GM12878 (cell line): ENCODE data around the gene PATL2. TPM values are rescaled to one million over a fixed set of nuclear protein-coding genes. Genes with fewer than 3 reads are reported as not detected.

Source experiments
- ATF3 ChIP-seq: IDR thresholded peaks from 2 replicates; pipeline ENCODE4 v1.6.1; 2011; ENCODE audit warnings: low read depth, mild to moderate bottlenecking, low read length, moderate library complexity, borderline replicate concordance; ENCODE audit errors: extremely low read depth
- POLR2A ChIP-seq: IDR thresholded peaks from 2 replicates; pipeline ENCODE4 v1.6.1; 2011; ENCODE audit warnings: low read depth, mild to moderate bottlenecking, low read length
- POLR2AphosphoS2 ChIP-seq: IDR thresholded peaks from 2 replicates; pipeline ENCODE4 v1.6.1; 2011; ENCODE audit warnings: low read depth, mild to moderate bottlenecking, low read length, improper control_type of control experiment, moderate library complexity
- RAD51 ChIP-seq: fragments of 450-650 bp; IDR thresholded peaks from 2 replicates; pipeline ENCODE4 v1.6.1; 2016; ENCODE audit warnings: moderate library complexity, mild to moderate bottlenecking, inconsistent platforms
- SMARCA5 ChIP-seq: fragments of 450-650 bp; IDR thresholded peaks from 2 replicates; pipeline ENCODE4 v1.6.1; 2017; ENCODE audit warnings: mild to moderate bottlenecking
- SMC3 ChIP-seq: IDR thresholded peaks from 2 replicates; pipeline ENCODE4 v1.6.1; 2011; ENCODE audit warnings: low read length, improper control_type of control experiment, borderline replicate concordance
- SRF ChIP-seq, 2 experiments: IDR thresholded peaks; 2 replicates each; pipeline ENCODE4 v1.6.1; 2011; ENCODE audit warnings: low read depth in 2 of 2, low read length in 2 of 2, mild to moderate bottlenecking in 1 of 2, moderate library complexity in 1 of 2
- TAF1 ChIP-seq: IDR thresholded peaks from 2 replicates; pipeline ENCODE4 v1.6.1; 2011; ENCODE audit warnings: mild to moderate bottlenecking, low read depth, low read length, borderline replicate concordance
- ZNF274 ChIP-seq: IDR thresholded peaks from one replicate; pipeline ENCODE4 v1.8.0; 2011; ENCODE audit not compliant: insufficient read length, insufficient read depth
- ZNF592 ChIP-seq: fragments of 450-650 bp; IDR thresholded peaks from 2 replicates; pipeline ENCODE4 v1.6.1; 2017; ENCODE audit warnings: mild to moderate bottlenecking, moderate library complexity
- polyA plus RNA-seq, 11 experiments: library from polyadenylated mRNA; depleted of rRNA in 4 of 11; unstranded in 6 of 11; stranded (reverse) in 5 of 11; fragments of >200 nt; fragmentation: Nextera tagmentation in 4 of 11; fragmentation: Illumina TruSeq in 1 of 11; extraction: Ambion mirVana in 4 of 11; extraction: Trizol in 1 of 11; gene quantifications; 1 replicate in 1 of 11; 2 replicates in 10 of 11; pipeline versions ENCODE4 v1.2.1 to v1.2.3, GENCODE V29; 2011 to 2016; ENCODE audit warnings: inconsistent platforms in 2 of 11, missing spikeins in 2 of 11, low read depth in 1 of 11
- total RNA-seq, 4 experiments: library from RNA; depleted of rRNA in 3 of 4; stranded (reverse); fragments of >200 nt in 3 of 4; fragmentation: Illumina TruSeq in 1 of 4; extraction: Trizol in 1 of 4; gene quantifications; 2 replicates each; pipeline versions ENCODE4 v1.2.1 to v1.2.3, GENCODE V29; 2013 to 2021

The PATL2 gene
- total and polyA plus RNA-seq, 10 of the 15 experiments (the other 5 are each of a cell fraction or from before 2014, with no cell fraction given): 4.2 to 16.2 (median 12.1) TPM

- TF ChIP-seq ZNF592 (no peak), SRF (IDR thresholded peaks at IDR 0.05; ENCODE audit: low read depth in 2 of 2, low read length in 2 of 2) (no peak), ZNF274 (no peak), SMARCA5 (no peak), RAD51 (no peak), TAF1 (no peak), ATF3 (no peak), POLR2A (no peak), SMC3 (no peak), POLR2AphosphoS2 (no peak)
These were observed 49.5 kb downstream of the PATL2 start (continued) for GRCh38 chr15:44661576-44661975.
